GM18909 (cell line): ENCODE measurements around the gene RPS6KA5.

ENCODE experiments used
- ATAC-seq: cut with Tn5 transposase; IDR thresholded peaks from one replicate; pipeline ENCODE4 v1.9.1; 2021; ENCODE audit warnings: mild to moderate bottlenecking; ENCODE audit not compliant: unreplicated experiment, poor library complexity

The RPS6KA5 gene

GRCh38 chr14:90815822-90816662 lies 244.4 kb downstream of the RPS6KA5 start, which contains the start of gene TTC7B:
TTC7B (minus strand) TSS chr14:90816430; CDS start chr14:90816295, 135 bp downstream.
- ATAC-seq, result peak; percentile 67

DNA sequence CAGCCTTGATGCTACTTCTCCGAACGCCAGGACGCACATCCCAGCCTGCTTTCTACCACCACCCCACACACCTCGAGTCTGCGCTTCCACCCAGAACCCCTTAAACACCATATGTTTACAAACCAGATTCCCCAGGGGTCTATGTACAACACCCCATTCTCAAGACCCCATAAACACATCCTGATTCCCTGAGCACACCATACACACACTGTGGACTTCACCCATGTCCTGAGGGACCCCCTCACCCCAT lies 244.9 kb downstream of the RPS6KA5 start:
- ATAC-seq, result no peak

GRCh38 chr14:90814806-90815571 lies 245.5 kb downstream of the RPS6KA5 start:
- ATAC-seq, result no peak

- ATAC-seq, result no peak
Observed at GRCh38 chr14:90813442-90813841, 247.0 kb downstream of the RPS6KA5 start.

DNA sequence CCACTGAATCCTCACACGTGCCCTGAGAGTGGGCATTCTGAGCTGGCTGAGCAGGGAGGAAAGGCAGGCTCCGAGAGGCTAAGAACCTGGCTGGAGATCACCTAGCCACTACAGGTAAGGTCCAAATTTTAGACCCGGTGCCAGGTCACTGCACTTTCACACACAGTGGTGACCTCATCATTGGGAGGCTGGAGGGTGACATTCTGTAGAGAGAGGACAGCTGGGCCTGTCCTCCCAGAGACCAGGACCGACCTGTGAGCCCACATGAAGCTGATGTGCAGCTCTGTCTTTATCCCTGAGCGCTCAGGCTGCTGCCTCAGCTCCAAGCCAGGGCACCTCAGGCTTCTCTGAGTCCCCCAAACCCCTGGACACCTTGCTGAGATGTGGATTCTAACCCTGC lies 248.3 kb downstream of the RPS6KA5 start:
- no peak for ATAC-seq

DNA sequence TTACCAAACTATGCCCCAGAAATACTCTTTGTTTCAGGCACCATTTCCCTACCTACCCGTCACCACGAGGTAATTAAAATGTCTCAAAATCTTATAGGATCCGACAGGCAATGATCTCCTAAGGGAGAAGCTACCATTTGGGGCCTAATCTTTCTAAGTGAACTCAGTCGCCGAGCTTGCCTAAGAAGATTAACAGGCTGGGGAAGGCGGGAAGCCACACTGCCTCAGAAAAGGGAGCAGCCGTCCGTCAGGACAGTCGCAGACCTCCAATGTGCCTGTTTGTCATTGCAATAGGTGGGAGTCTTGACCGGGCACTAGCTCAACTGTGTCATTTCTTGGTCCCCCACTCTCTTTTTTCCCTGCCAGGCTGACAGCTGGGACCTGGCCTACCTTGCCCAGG lies 248.8 kb downstream of the RPS6KA5 start:
- no peak for ATAC-seq

DNA sequence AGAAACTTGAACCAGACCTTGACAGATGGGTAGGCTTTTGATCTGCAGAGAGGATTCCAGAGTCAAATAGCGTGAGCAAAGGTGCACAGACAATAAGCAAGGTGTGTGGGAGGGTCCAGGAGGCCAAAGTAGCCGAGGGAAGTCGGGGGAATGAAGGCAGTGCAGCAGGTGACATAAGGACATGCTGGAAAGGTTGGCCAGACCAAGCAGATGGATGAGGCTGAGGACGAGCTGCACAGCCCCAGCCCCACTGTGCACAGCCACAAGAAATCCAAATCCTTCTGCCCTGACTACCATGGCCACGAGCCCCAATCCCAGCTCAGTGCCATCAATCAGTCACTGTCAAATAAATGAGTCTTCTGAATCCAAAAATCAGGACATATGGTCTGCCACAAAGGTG lies 249.6 kb downstream of the RPS6KA5 start:
- no peak for ATAC-seq

GRCh38 chr14:90809530-90810312 lies 250.7 kb downstream of the RPS6KA5 start:
- no peak for ATAC-seq

DNA sequence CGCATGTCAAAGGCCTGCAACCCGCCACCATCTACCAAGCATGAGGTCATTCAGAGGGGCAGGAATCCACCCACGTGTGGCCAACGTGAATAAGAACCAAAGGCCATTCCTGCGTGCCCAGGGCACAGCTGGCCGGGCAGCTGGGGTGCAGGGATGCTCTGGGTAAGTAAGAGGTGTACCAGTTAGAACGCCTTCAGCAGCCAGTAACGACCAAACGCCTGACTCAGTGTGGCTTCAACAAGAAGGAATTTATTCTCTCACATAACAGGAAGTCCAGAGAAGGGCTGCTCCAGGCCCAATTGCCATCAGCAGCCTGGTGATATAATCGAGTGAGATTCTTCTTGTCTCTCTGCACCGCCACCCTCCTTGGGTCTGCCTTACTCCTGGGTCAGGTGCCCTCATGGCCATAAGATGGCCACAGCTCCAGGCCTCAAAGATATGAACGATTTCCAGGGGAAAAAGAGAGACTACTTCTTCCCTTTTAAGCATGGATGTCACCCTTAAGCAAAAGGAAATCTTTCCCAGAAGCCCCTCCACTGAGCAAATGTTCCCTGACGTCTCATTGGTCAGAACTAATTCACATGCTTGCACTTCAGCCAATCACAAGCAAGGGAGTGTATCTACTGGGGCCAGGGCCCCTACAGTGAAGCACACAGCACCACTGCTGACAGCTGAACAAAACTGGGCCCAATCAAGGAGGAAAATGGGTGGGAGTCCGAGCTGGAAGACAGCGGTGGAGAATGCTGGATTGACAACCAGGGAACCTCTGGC lies 251.5 kb downstream of the RPS6KA5 start:
- no peak for ATAC-seq

GRCh38 chr14:90807060-90807459 lies 253.4 kb downstream of the RPS6KA5 start:
- ATAC-seq, result no peak

- no peak for ATAC-seq
Observed at GRCh38 chr14:90805662-90806540, 254.5 kb downstream of the RPS6KA5 start.

DNA sequence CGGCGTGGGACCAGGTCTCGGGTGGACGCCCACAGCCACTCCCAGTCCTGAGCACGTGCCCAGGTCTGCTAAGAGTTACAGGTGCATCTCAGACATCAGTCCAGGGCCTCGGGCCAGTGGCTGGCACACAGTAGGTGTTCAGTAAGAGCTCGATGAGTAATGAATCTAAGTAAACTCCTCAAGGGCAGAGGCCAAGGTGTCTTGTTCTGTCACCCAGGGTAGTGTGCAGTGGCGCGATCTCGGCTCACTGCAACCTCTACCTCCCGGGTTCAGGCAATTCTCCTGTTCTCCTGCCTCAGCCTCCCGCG lies 255.4 kb downstream of the RPS6KA5 start:
- ATAC-seq, result no peak

DNA sequence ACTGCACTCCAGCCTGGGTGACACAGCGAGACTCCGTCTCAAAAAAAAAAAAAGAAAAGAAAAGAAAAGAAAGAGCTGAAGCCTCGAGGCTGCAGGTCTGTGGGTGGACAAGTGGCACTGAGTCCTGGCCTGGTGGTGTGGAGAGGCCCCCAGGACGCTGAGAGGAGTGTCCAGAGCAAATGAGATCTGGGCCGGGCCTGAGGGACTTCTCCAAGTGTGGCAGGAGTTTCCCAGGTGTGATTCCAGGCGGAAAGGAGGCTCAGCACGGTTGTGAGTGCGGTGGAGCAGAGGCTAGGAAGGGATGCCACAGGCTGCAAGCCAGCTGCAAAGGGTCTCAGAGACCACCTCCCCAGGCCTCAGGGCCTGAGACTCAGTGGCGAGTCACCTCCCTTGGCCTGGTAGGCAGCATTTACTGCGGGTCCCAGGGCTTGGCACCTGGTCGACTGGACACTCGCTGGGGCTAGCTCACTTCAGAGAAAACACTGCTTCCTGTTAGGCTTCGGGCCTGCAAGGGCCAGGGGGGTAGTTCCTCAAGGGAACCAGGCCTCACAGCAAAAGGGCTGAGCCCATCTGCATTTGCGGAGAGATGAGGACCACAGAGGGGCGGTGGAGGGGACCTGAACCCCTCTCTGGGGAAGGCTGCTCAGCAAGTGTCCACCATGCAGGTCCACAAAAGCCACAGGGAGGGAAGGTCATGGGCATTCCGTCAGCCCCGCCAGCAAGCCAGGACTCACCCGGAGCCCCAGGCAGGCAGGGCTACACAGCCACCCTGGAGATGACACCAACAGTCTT lies 256.0 kb downstream of the RPS6KA5 start:
- no peak for ATAC-seq

- ATAC-seq, result no peak
Observed at GRCh38 chr14:90803249-90803648, 257.2 kb downstream of the RPS6KA5 start.

DNA sequence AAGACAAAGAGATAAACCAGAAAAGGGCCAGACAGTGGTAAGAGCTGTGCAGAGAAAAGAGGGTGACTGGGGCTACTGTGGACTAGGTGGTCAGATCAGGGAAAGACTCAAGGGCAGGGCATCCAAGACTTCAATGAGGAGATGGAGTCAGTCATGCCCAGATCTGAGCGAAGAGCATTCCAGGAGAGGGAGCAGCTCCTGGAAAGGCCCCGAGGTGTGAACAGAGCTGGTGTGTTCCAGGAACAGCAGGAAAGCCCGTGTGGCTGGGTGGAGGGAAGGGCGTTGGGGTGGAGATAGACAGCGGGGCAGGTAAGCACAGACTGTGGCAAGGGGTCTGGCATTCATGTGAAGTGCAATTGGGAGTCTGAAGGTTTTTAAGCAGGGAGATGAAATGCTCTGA lies 261.0 kb downstream of the RPS6KA5 start:
- no peak for ATAC-seq

GRCh38 chr14:90797919-90798318 lies 262.5 kb downstream of the RPS6KA5 start:
- ATAC-seq, result no peak
